ENCODE results near the gene PTPRG. TPM values are rescaled to one million over a fixed set of nuclear protein-coding genes. Genes with fewer than 3 reads are reported as not detected.

PTPRG gene
- total RNA-seq, 1 experiment from 2014 or later, result 69.3 TPM

DNA sequence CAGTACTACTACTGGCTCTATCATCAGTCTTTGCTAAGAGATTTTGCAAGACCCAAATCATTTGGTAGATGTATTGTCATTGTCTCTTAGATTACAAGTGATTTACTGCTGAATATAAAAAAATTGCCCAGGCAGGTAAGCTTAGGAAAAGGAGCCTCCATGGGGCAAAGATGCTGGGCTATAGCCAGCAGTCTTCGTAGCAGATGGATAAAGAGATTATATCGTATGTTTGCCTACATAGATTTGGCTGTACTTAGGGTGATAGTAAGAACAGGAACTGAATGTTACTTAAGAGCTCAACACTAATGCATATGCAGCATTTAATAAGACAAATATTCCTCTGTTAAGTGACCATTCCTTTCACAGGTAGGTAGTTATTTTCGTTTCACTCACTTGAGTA lies 48.9 kb downstream of the PTPRG start:
- Histone ChIP-seq H4K8ac (replicated peaks; ENCODE audit: insufficient read length, low read depth, low read length) (no peak overlapping the region), H2BK5ac (ENCODE audit: insufficient read length, low read length) (no peak overlapping the region), H3K27me3 (ENCODE audit: insufficient read depth, low read length) (no peaks in the 10 kb centered on the region), H3K18ac (ENCODE audit: insufficient read length, low read depth, low read length) (no peak overlapping the region), H4K5ac (ENCODE audit: insufficient read length, low read depth, low read length) (no peak overlapping the region), H2BK15ac (ENCODE audit: low read depth, low read length) (no peak overlapping the region), H3K4me2 (ENCODE audit: insufficient read depth, insufficient read length, low read length) (no peak overlapping the region), H3K9ac (ENCODE audit: extremely low read depth, insufficient read length, low read length) (no peak overlapping the region), H3K79me1 (ENCODE audit: insufficient read depth, low read depth, low read length, poor library complexity, severe bottlenecking) (peaks cover 6% of the 10 kb centered on the region), H2BK20ac (ENCODE audit: low read depth, low read length, poor library complexity, severe bottlenecking) (no peak overlapping the region), H3K79me2 (ENCODE audit: insufficient read depth, low read length) (peaks cover 56% of the 10 kb centered on the region), H3K23ac (ENCODE audit: insufficient read length, low read depth, low read length) (no peak overlapping the region), H3T11ph (ENCODE audit: low read length) (no peak overlapping the region), H3K56ac (ENCODE audit: insufficient read length, low read depth, low read length) (no peak overlapping the region), H3K14ac (ENCODE audit: insufficient read depth, low read length) (no peak overlapping the region), H3K4ac (ENCODE audit: low read depth, low read length) (no peak overlapping the region), H4K20me1 (ENCODE audit: control insufficient read depth, insufficient read depth, insufficient read length) (peaks cover 4% of the 10 kb centered on the region), H4K91ac (ENCODE audit: insufficient read length, low read depth, low read length) (no peak overlapping the region), H3K9me3 (ENCODE audit: control insufficient read depth, low read depth, low read length) (no peaks in the 10 kb centered on the region), H2BK120ac (ENCODE audit: low read depth, low read length, poor library complexity, severe bottlenecking) (no peak overlapping the region), H3K23me2 (ENCODE audit: insufficient read length, low read depth, low read length, poor library complexity, severe bottlenecking) (no peaks in the 10 kb centered on the region), H2AFZ (ENCODE audit: low read length) (no peak overlapping the region), H3K4me1 (ENCODE audit: insufficient read depth, low read length) (0 out of 2 replicates have a peak, but pooled peaks cover 4% of the 10 kb centered on the region), H2BK12ac (ENCODE audit: insufficient read length, low read depth, low read length) (no peak overlapping the region), H2AK5ac (ENCODE audit: insufficient read length, low read length) (no peak overlapping the region), H3K27ac (ENCODE audit: insufficient read length, low read depth, low read length) (no peak overlapping the region)
- Mint-ChIP-seq H3K27me3 (ENCODE audit: low read depth) (no peaks in the 10 kb centered on the region), H3K4me1 (peaks cover 39 to 41% of the 10 kb centered on the region in 2 experiments), H3K9me3 (no peaks in the 10 kb centered on the region), H3K4me3 (no peak overlapping the region), H3K36me3 (ENCODE audit: insufficient read depth in 1 of 3, low read depth in 3 of 3) (peaks cover 8 to 15% (median 11%) of the 10 kb centered on the region in 3 experiments; a peak in 6 of 7 replicates), H3K27ac (no peak overlapping the region)
- TF ChIP-seq, protein P1, sequence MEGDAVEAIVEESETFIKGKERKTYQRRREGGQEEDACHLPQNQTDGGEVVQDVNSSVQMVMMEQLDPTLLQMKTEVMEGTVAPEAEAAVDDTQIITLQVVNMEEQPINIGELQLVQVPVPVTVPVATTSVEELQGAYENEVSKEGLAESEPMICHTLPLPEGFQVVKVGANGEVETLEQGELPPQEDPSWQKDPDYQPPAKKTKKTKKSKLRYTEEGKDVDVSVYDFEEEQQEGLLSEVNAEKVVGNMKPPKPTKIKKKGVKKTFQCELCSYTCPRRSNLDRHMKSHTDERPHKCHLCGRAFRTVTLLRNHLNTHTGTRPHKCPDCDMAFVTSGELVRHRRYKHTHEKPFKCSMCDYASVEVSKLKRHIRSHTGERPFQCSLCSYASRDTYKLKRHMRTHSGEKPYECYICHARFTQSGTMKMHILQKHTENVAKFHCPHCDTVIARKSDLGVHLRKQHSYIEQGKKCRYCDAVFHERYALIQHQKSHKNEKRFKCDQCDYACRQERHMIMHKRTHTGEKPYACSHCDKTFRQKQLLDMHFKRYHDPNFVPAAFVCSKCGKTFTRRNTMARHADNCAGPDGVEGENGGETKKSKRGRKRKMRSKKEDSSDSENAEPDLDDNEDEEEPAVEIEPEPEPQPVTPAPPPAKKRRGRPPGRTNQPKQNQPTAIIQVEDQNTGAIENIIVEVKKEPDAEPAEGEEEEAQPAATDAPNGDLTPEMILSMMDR (conservative IDR thresholded peaks at IDR 0.05), result no peak
- no CpG with 5 or more reads among the region's 3 CpGs for WGBS (ENCODE audit: extremely low coverage, insufficient read length, low lambda C conversion rate)
- no peak for DNase-seq
